ENCODE measurements around the gene MGRN1.
"Not testable (repeated sequence)": the region's sequence is repeated elsewhere in the genome, so short reads cannot be mapped to it uniquely, and the experiment has no call there.

Gene MGRN1

DNA sequence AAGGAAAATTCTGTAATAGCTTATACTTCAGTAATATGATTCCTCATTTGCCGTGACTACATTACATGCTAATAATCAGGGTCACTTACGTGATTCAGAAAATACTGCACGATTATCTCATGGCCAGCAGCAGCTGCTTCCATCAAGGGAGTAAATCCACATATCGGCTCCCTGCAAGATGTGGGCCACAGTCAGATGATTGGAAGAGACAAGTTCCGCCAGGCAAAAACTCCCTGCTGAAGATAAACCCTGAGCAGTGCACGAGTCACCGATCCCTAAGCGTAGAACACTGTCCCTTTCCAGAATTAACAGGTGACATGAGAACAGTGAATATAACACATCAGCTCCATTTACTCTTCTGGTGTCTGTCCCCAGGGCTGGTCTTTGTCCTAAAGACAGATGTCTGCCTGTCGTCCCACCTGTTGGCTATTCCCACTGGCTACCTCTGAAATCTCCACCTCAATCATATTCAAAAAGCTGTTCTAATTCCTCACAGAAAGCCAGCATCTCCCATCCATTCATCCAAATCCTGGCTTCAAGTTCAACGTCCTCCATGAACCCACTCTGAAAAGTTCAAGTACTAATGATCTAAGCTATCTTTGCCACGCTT lies 100.1 kb downstream of the MGRN1 start:
- Mint-ChIP-seq H3K27me3 (no peaks in the 10 kb centered on the region), H3K4me3 (no peak overlapping the region), H3K36me3 (ENCODE audit: low read depth) (peaks cover 65% of the 10 kb centered on the region), H3K9me3 (no peaks in the 10 kb centered on the region), H3K27ac (no peak overlapping the region), H3K4me1 (ENCODE audit: low read depth) (peaks cover 7% of the 10 kb centered on the region)
- intact Hi-C loops (cut with micrococcal nuclease) = no loop called here

DNA sequence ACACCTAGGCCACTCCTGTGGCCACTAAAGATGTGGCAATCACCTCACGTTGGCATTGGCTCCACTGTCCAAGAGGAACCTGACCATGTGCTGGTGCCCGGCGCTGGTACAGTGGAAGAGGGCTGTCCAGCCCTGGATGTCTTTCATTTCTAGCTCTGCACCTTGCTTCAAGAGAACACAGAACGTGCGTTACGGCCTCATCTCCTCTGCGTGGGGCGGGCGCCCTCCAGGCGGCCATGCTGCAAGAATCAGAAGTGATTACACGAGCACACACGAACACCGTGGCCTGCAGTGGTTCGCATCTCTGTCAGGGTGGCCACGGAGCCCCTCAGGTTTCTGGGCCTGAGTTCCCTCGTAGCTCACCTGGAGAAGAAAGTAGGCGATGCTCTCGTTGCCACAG lies 102.0 kb downstream of the MGRN1 start:
- intact Hi-C loops (cut with micrococcal nuclease) = no loop called here
- no peaks in the 10 kb centered on the region for H3K9me3 Mint-ChIP-seq
- no peak overlapping the region for H3K4me3 Mint-ChIP-seq
- peaks cover 70% of the 10 kb centered on the region for H3K36me3 Mint-ChIP-seq (ENCODE audit: low read depth)
- H3K27ac Mint-ChIP-seq = no peak overlapping the region
- H3K4me1 Mint-ChIP-seq (ENCODE audit: low read depth) = peaks cover 7% of the 10 kb centered on the region
- no peaks in the 10 kb centered on the region for H3K27me3 Mint-ChIP-seq

DNA sequence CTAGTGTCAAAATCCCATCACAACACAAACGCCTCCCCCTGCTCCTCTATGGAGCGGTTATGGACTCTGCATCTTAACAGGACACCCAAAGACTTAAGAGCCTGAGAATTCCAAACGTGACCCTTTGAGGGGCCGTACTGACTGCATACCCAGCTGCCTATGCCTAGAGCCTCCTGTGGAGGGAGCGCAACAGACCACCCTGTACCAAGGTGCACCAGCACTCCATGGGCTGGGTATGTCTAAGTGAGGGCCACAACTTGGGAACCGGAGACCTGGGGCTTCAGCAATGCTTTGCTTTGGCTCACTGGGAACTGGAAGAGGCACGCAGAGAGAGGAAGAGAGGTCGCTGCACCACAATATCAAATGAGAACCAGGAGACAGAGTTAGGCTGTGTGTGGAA lies 104.0 kb downstream of the MGRN1 start:
- Mint-ChIP-seq H3K36me3 (ENCODE audit: low read depth) (peaks cover 50% of the 10 kb centered on the region), H3K9me3 (no peaks in the 10 kb centered on the region), H3K27me3 (no peaks in the 10 kb centered on the region), H3K4me1 (ENCODE audit: low read depth) (peaks cover 17% of the 10 kb centered on the region), H3K27ac (no peak overlapping the region), H3K4me3 (no peak overlapping the region)
- intact Hi-C loops (cut with micrococcal nuclease) = no loop called here

DNA sequence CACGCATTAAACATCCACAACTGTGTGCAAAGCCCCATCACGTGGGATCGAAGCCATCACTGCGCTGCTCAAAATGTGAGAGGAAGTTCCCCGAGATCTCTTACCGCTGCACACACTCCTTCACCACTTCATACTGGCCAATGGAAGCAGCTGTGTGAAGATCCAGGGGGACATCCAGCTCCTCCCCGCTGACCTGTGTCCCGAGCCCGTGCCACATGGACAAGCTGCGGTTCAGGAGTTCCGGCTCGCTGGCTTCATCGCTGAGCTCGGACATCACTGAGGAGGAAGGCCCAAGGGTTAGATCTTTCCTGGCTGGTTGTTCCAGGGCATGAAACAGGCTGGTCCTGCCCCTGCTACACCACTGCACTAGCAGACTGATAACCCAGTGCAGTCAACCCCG lies 105.2 kb downstream of the MGRN1 start:
- peaks cover 59% of the 10 kb centered on the region for H3K36me3 Mint-ChIP-seq (ENCODE audit: low read depth)
- H3K27ac Mint-ChIP-seq = no peak overlapping the region
- no peaks in the 10 kb centered on the region for H3K27me3 Mint-ChIP-seq
- no peaks in the 10 kb centered on the region for H3K9me3 Mint-ChIP-seq
- no peak overlapping the region for H3K4me3 Mint-ChIP-seq
- intact Hi-C loops (cut with micrococcal nuclease) = no loop called here
- H3K4me1 Mint-ChIP-seq (ENCODE audit: low read depth) = peaks cover 18% of the 10 kb centered on the region

DNA sequence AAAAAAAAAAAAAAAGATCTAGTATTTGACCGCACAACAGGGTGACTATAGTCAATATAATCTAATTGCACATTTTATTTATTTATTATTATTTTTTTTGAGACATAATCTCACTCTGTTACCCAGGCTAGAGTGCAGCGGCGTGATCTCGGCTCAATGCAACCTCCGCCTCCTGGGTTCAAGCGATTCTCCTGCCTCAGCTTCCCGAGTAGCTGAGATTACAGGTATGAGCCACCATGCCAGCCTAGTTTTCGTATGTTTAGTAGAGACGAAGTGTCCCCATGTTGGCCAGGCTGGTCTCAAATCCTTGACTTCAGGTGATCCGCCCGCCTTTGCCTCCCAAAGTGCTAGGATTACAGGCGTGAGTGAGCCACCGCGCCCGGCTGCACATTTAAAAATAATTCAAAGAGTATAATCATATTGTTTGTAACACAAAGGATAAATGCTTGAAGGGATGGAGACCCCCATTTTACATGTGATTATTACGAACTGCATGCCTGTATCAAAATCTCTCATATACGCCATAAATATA lies 108.7 kb downstream of the MGRN1 start:
- peak overlapping the region; percentile 91 for H3K27ac Mint-ChIP-seq
- peak overlapping the region; percentile 99 for H3K4me3 Mint-ChIP-seq
- no peaks in the 10 kb centered on the region for H3K27me3 Mint-ChIP-seq
- H3K9me3 Mint-ChIP-seq = no peaks in the 10 kb centered on the region
- H3K4me1 Mint-ChIP-seq (ENCODE audit: low read depth) = peaks cover 20% of the 10 kb centered on the region
- intact Hi-C loops (cut with micrococcal nuclease) = no loop called here
- H3K36me3 Mint-ChIP-seq (ENCODE audit: low read depth) = peaks cover 34% of the 10 kb centered on the region

DNA sequence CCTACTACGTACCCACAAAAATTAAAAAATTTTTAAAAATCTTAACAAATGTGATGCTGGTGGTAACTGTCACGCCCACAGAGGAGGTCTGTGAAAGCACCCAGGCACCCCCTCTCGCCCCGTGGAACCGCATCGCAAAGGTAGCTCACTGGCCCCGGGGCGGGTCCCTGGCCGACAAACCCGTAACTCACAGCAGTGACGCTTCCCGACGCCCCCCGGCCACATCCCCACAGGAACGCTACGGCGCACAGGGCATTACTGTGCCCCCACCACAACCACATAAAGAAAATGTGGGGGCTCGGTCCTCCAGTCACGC lies 109.1 kb downstream of the MGRN1 start:
- H3K27me3 Mint-ChIP-seq = no peaks in the 10 kb centered on the region
- peak overlapping the region; percentile 99 for H3K4me3 Mint-ChIP-seq
- H3K27ac Mint-ChIP-seq = peak overlapping the region; percentile 91

DNA sequence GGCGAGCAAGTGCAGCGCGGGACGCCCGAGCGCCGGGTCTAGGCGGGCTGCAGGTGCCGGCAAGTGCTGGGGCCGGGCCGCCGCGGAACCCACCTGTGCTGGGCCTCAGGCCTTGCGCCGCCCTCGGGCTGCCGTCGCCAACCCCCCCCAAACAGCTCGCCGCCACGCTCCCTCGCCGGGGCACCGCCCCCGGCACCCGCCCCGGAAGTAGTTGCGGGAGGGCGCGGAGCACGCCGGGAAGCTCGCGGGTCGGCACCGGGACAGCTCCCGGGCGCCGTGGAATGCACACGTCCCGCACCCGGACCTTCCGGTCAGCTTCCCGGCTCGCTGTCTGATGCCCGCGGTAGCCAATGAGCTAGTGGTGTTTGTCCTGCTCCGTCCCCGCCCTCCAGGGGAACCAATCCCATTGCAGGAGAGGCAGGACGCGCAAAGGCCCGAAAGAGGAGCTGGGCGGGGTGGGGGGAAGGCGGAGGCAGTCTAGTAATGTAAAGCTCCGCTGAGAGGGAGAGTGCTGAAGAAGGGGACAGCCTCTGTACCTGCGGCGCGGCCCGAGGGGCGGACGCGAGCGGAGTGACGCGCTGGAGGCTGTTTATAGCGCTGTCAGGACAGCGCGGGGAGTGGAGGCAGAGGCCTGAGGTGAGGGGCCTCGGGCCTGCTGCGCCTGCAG lies 109.6 kb downstream of the MGRN1 start, which contains the start of the genes ANKS3 and DNAAF8:
Gene ANKS3, minus strand, starts transcription at position 209 of the 667 bp plus-strand sequence. CDS start 4,122 bp downstream, outside the sequence.
Gene DNAAF8, plus strand, starts transcription at position 475 of the 667 bp plus-strand sequence. CDS start 1,978 bp downstream, outside the sequence.
- Mint-ChIP-seq H3K27me3 (no peaks in the 10 kb centered on the region), H3K36me3 (ENCODE audit: low read depth) (peaks cover 25% of the 10 kb centered on the region), H3K9me3 (no peaks in the 10 kb centered on the region), H3K4me1 (ENCODE audit: low read depth) (peaks cover 20% of the 10 kb centered on the region), H3K27ac (peak within 1 kb of the TSS; percentile 91), H3K4me3 (peak within 1 kb of the TSS; percentile 99)
- intact Hi-C loops (cut with micrococcal nuclease) = loop anchor here (1.0 to 2.0 kb wide), 3 partner anchors 34 to 69 kb away; partner anchors contain the start of genes NUDT16L1 and ROGDI

More for the DNA sequence above, 109.1 kb downstream of the MGRN1 start:
- intact Hi-C loops (cut with micrococcal nuclease) = loop anchor here (1.0 to 2.0 kb wide), 3 partner anchors 35 to 69 kb away; partner anchors contain the start of genes NUDT16L1 and ROGDI
- H3K9me3 Mint-ChIP-seq = no peaks in the 10 kb centered on the region
- peaks cover 30% of the 10 kb centered on the region for H3K36me3 Mint-ChIP-seq (ENCODE audit: low read depth)
- H3K4me1 Mint-ChIP-seq (ENCODE audit: low read depth) = peaks cover 20% of the 10 kb centered on the region

DNA sequence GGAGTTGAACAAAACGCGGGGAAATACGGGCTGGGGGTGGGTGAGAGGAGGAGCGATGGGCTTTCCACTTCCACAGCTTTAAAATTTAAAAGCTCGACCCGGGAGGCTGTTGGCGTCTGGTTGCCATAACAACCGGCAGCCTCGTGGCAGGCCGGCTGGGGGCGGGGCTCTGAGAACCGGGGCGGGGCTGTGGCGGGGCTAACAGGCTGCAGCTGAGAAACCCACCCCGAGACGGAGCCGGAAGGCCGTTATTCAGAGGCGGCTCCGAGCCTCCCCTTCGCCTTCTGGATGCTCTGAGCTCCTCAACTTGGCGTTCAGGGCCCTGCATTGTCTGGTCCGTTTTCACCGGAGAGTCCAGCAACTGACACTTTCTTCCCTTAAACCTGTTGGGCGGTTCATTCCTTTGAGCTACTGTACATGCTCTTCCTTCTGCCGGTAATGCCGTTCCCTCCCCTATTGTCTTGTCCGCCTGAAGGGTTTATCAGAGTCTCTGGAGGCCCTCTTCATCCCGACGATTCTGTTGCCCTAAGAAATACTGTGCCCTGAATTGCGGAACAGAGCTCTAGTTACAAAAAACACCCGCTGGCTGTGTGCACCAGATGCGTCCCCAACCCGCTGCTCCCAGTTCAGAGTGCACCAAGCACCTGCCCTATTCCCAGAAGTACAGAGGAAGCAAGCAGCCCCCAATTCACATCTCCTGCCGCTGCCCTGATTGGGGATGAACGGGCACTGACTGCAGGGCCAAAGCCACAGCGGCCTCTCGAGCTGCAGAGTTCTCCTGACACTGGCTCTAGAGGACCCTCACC lies 110.3 kb downstream of the MGRN1 start:
- intact Hi-C loops (cut with micrococcal nuclease) = loop anchor here (1.0 to 2.0 kb wide), 3 partner anchors 33 to 68 kb away; partner anchors contain the start of genes NUDT16L1 and ROGDI
- peaks cover 17% of the 10 kb centered on the region for H3K36me3 Mint-ChIP-seq (ENCODE audit: low read depth)
- peaks cover 20% of the 10 kb centered on the region for H3K4me1 Mint-ChIP-seq (ENCODE audit: low read depth)
- peak overlapping the region; percentile 91 for H3K27ac Mint-ChIP-seq
- H3K9me3 Mint-ChIP-seq = no peaks in the 10 kb centered on the region
- H3K27me3 Mint-ChIP-seq = no peaks in the 10 kb centered on the region
- peak overlapping the region; percentile 99 for H3K4me3 Mint-ChIP-seq

DNA sequence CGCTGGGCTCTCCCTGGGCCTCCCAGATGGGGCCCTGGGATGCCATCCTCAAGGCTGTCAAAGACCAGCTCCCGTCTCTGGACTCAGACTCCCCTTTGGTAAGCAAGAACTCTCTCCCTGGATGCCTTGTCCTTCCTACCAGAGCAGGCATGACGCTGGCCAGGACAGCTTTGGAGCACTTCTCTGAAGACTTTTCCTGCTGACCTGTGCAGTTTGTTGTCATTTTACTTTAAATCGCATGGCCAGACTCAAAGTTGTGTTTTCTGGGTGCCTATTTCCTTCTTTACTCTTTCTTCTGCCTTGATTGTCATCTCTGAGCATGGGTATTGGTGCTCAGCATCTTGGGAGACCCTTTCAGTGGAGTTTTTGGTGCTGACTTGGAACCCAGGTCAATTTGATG lies 111.9 kb downstream of the MGRN1 start:
- no peak overlapping the region for H3K27ac Mint-ChIP-seq
- peaks cover 13% of the 10 kb centered on the region for H3K36me3 Mint-ChIP-seq (ENCODE audit: low read depth)
- no peak overlapping the region for H3K4me3 Mint-ChIP-seq
- H3K27me3 Mint-ChIP-seq = no peaks in the 10 kb centered on the region
- no peaks in the 10 kb centered on the region for H3K9me3 Mint-ChIP-seq
- intact Hi-C loops (cut with micrococcal nuclease) = no loop called here
- H3K4me1 Mint-ChIP-seq (ENCODE audit: low read depth) = peaks cover 20% of the 10 kb centered on the region

DNA sequence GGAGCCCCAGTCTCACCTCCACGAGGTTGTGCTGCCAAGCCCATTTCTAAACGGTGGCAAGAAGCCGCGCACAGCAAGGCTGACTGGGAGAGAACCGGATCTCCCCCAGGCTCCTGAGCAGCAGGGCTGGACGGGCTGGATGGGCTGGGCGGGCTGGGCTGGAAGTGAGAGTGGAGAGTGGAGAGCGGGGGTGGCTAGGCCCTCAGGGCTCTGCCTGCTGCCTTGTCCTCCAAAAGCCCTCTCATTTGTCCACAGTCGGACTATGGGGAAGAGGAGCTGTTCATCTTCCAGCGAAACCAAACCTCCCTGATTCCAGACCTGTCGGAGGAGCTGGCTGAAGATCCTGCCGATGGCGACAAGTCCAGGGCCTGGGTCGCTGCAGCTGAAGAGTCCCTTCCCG lies 112.9 kb downstream of the MGRN1 start:
- peaks cover 13% of the 10 kb centered on the region for H3K36me3 Mint-ChIP-seq (ENCODE audit: low read depth)
- no peak overlapping the region for H3K27ac Mint-ChIP-seq
- H3K4me1 Mint-ChIP-seq (ENCODE audit: low read depth) = peaks cover 15% of the 10 kb centered on the region
- H3K9me3 Mint-ChIP-seq = no peaks in the 10 kb centered on the region
- no peak overlapping the region for H3K4me3 Mint-ChIP-seq
- intact Hi-C loops (cut with micrococcal nuclease) = no loop called here
- H3K27me3 Mint-ChIP-seq = peaks cover 6% of the 10 kb centered on the region

DNA sequence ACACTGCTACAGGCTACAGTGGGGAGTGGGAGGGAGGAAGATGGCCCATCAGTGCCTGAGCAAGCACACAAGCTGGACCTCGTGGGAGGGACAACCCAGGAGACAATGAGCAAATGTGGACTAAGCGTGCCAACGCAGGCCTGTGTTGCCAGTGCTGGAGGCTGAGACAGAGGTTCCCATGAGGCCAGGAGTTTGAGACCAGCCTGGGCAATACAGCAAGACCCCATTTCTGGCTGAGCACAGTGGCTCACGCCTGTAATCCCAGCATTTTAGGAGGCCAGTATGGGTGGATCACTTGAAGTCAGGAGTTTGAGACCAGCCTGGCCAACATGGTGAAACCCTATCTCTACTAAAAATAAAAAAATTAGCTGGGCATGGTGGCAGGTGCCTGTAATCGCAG lies 113.7 kb downstream of the MGRN1 start:
- H3K4me3 Mint-ChIP-seq; intact Hi-C loops (cut with micrococcal nuclease); H3K9me3 Mint-ChIP-seq; H3K27ac Mint-ChIP-seq: not testable (repeated sequence)
- Mint-ChIP-seq H3K36me3 (ENCODE audit: low read depth) (peaks cover 13% of the 10 kb centered on the region), H3K4me1 (ENCODE audit: low read depth) (peaks cover 18% of the 10 kb centered on the region), H3K27me3 (peaks cover 13% of the 10 kb centered on the region)

All from dendritic cell treated with granulocyte-macrophage colony-stimulating factor and Interleukin-4, amounts not matched to agents 40 ng/mL and 50 ng/mL, for 4 days (primary cell).